HG03442 (cell line): ENCODE measurements around the gene GUF1.
"Not testable (repeated sequence)": the region's sequence is repeated elsewhere in the genome, so short reads cannot be mapped to it uniquely, and the experiment has no call there.

Experiments used
- ATAC-seq: cut with Tn5 transposase; IDR thresholded peaks from one replicate; pipeline ENCODE4 v1.9.1; 2021; ENCODE audit warnings: mild to moderate bottlenecking, moderate library complexity; ENCODE audit not compliant: unreplicated experiment

The GUF1 gene

DNA sequence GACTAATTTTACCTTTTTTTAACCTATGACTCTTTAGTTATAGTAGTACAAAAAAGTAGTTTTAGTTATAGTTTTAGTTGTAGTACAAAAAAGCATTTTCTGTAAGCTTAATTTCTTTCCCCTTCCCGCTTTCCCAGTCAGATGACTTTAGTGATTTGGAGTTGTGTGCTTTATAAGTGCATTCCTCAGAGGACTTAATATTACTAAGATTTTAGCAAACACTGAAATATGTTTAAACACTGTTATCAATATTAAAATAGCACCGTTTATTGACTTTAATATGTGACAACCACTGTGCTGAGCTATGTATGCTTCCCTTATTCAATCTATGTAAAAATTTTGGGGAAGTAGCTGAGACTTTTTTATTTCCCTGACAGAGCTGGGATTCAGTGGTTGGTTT lies 22.8 kb downstream of the GUF1 start:
- ATAC-seq: no peak

DNA sequence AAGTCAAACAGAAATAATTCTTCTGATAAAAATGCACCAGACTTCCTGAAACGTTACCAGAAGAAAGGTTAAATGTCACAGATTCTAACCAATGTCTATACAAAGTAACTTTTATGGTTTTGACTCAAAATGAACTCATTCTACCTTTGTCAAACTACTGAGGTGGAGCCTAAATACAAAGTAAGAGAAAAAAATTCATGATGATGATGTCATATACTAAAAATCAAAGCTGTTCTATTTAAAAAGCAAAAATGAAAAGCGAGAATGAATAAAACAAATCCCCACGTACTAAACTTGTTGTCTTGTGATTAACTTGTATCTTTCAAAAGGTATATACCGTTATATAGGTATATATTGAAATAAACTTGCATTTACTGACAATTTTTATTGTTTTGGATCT lies 26.5 kb downstream of the GUF1 start:
- no peak for ATAC-seq

DNA sequence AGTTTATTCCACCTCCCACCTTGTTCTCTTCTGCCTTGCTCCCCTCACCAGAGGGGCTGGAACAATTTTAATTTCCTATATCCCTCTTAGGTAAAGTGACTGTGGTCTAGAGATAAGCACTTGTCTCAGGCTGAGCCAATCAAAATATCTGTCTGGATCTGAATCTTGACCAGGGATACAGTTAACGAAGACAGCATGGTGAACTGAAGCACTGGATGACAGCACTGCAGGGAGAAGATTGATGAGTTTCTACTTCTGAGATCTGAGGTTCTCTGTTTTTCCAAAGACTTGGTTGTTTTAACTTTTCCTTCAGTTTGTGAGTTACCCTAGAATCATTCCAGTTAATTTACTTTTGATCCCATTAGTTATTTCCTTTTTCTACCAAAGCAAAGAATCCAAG lies 34.9 kb downstream of the GUF1 start:
- no peak for ATAC-seq

DNA sequence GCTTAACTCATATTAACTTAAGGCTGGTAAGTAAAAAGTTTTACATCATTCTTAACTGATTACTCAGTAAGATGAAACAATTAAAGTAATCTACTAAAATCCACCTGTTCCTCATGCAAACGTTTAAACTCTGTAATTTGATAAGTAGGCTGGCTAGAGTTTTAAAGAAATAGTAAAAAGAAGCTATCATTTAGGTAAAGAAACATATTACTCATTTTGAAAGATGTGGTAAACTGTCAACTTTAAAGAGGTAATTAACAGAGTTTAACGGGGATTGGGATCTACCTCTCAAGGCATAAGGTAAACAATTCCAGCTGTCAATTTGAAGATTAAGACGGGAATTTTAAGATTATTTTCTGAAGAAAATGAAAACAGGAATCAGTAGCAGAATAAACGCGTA lies 38.4 kb downstream of the GUF1 start:
- ATAC-seq: no peak

DNA sequence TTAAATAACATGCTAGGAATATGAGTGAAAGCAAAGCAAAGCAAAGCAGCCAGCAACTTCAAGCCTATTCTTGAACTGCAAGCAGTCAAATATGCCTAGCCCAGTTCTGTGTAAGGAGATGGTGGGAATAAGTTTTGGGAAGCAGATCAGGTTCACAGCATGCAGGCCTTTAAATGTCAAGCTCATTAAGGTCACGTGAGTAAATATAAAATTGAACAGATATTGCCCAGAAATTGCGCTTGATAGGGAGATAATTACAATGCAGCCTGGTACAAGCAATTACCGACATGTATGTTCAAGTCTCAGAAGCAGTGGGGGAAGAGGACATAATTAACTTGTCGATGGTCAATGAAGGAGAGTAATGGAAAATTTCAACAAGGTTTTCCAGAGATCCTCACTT lies 42.2 kb downstream of the GUF1 start:
- ATAC-seq: no peak

DNA sequence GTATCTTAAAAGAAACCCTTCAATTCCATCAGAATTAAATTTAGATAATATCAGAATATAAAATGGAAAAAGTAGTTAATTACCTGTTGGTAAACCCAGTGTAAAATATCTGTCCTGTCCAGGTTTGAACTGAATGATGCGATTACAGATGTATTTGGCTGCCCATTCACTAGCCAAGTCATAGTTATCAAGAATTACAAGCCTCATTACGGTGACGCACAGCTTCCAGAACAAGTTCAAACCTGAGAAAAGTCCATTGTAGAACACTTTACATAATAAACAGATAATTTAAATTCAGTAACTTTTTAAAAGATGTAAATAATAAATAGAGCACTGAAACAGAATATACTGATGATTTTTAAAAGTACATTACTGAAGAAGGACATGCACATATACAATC lies 43.8 kb downstream of the GUF1 start:
- no peak for ATAC-seq

DNA sequence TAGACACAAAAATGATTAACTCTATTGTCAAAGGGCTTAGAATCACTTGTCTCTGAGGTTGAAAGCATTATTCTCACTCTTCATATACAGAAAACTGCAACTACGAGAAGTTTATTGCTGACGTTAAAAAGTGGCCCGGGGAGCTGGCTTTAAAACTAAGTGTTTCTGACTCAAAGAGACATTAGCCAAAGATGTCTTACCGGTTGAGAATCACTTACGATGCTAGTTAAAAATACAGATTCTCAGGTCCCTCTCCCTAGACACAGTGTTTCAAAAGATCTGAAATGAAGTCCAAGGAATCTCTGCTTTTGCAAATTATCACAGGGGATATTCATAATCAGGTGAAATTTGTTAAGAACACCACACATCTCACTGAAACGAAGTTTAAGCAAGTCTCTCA lies 46.9 kb downstream of the GUF1 start:
- no peak for ATAC-seq

DNA sequence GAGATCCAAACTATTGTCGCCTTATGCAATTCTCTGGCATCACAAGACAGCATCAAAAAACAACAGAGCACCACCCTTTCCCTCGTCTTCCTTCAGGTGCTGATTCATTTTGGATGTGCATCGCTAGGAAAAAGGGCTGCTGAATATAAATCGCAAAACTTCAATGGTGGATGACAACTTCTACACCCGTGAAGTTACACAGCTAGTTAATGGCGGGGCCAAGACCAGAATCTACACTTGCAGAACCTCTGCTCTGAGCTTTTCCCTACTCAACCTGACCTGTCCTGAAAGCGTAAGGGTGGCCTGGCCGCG lies 47.5 kb downstream of the GUF1 start:
- ATAC-seq: no peak

DNA sequence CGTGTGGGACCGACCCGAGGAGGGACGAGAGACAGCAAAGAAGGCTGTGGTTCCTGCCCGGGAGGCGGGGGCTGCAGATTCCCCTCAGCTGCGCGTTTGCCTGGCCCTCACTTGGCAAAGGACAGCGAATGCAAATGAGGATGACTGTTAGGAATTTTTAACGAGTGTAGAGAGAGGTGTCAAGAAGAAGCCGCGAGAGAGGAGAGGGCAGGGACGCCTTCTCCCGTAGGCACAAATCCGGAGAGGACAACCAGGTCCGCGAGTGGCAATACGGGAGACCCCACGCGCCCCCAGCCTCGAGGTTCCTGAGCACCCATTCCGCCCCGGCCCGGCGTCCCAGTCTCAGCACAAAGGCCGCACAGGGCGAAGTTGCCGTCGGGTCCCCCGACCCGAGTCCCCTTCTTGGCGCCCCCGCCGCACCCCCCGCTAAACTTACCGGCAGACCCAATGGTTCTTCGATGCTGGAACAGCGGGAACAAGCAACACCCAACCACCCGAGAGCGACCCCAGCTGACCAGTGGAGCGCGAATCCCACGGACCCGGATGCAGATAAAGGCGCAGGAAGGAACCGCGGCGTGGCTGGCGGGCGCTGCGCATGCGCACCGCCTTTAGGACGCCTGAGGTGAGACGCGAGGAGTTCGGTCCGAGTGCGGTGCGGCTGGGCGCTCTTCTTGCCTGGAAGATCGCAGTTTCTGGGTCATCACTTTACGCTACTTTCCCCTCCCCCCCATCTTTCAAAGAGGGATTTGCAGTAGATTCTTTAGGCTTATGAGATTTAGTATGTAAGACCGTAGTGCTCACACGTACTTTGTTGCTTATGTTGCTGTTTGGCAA lies 48.0 kb downstream of the GUF1 start, which contains the start of gene GNPDA2:
Gene GNPDA2, minus strand, starts transcription at position 519 of the 834 bp plus-strand sequence. CDS start 4,349 bp downstream, outside the sequence.
- peak; percentile 92 for ATAC-seq

DNA sequence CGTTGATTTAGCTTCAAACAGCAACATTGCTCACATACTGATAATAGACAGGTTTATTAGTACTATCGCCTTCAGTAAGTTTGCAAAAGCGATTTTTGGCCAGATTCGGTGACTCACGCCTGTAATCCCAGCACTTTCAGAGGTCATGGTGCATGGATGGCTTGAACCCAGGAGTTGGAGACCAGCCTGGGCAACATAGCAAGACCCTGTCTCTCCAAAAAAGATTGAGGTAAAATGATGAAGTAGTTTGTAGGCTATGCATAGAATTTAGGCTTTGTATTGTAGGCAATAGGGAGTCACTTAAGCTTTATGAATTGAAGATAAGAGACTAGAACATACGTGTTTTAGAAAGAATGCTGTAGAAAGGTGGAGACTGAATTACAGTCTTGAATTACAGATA lies 49.3 kb downstream of the GUF1 start:
- no peak for ATAC-seq

DNA sequence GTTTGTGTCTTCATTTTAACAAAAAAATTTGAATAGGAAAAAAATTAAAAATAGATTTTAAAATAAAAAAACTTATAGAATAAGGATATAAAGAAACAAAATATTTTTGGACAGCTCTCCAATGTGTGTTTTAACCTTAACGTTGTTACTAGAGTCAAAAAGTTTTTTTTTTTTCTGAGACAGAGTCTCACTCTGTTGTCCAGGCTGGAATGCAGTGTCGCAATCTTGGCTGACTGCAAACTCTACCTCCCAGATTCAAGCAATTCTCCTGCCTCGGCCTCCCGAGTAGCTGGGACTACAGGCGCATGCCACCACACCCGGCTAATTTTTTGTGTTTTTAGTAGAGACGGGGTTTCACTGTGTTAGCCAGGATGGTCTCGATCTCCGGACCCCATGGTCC lies 50.5 kb downstream of the GUF1 start:
- not testable (repeated sequence) for ATAC-seq

DNA sequence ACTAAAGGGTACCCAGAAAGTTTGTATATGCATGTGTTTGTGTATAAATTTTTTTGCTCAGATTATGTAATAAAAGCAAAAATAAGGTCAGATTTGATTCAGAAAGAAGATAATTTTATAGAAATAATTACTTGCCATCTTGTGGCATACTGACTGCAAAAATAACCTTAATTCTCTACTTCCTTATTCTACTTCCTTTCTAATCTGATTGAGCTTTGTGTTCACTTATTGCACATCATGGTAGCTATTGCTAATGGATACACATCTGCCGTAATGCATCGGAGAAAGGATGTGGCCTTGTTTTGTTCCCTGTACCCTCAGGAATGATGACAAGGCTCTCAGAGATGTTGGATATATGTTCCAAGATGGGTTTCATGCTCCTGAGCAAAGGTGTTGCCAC lies 58.7 kb downstream of the GUF1 start:
- ATAC-seq: no peak

DNA sequence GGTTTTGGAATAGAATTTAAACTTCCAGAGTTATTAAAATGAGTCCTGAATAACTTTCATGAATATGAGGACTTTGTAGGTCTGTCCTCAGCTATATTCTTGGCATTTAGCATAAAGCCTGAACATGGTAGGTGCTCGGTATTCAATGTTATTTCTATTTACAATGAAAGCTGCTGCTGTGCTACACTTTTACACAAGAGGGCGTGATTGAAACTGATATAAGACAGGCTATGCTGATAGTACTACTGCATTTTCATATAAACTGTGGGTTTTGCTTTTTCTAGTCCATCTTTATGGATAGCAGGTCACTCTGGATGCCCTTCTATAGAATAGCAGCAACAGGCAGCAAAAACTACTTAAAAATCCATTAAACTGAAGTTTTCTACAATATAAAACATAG lies 60.4 kb downstream of the GUF1 start:
- peak; percentile 74 for ATAC-seq

DNA sequence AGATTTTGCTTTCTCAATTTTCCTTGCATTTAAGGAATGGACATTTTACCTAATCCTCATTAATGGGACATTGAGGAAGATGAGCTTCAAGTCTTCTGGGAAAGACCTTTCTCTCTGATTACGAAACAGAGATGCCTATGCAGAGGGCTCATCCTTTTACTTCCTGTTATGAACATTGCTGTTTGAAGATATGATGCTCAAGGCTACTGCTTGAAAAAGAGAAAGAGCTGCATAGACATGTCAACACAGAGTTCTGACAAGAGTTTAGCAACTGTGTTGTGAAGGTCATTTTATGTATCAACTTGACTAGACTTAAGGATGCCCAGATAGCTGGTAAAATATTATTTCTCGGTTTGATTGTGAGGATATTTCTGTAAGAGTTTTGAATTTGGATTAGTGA lies 62.0 kb downstream of the GUF1 start:
- ATAC-seq: no peak
